GM19193 (cell line): Measurements from ENCODE around the gene HGFAC.

ENCODE experiments used
- POLR2A ChIP-seq: IDR thresholded peaks from 4 replicates; pipeline ENCODE4 v1.6.1; 2011; ENCODE audit not compliant: insufficient read depth, insufficient read length; ENCODE audit errors: extremely low read depth

HGFAC gene

GRCh38 chr4:3441501-3442459, at the start of gene HGFAC:
Gene HGFAC, plus strand, starts transcription at chr4:3441968. Its CDS starts 34 bp downstream, at chr4:3442002.
- no peak for TF ChIP-seq POLR2A

- TF ChIP-seq POLR2A = no peak
Observed at GRCh38 chr4:3392321-3392720, 49.4 kb upstream of the HGFAC start.

- no peak for TF ChIP-seq POLR2A
Observed at GRCh38 chr4:3393171-3393570, 48.6 kb upstream of the HGFAC start.

GRCh38 chr4:3396600-3396999, 45.2 kb upstream of the HGFAC start:
- no peak for TF ChIP-seq POLR2A

- TF ChIP-seq POLR2A = no peak
Observed at GRCh38 chr4:3397128-3397527, 44.6 kb upstream of the HGFAC start.

- no peak for TF ChIP-seq POLR2A
Observed at GRCh38 chr4:3399277-3400194, 42.2 kb upstream of the HGFAC start.

GRCh38 chr4:3401436-3402171, 40.2 kb upstream of the HGFAC start:
- no peak for TF ChIP-seq POLR2A

- no peak for TF ChIP-seq POLR2A
Observed at GRCh38 chr4:3402491-3403347, 39.0 kb upstream of the HGFAC start.

GRCh38 chr4:3403348-3403906, 38.3 kb upstream of the HGFAC start:
- no peak for TF ChIP-seq POLR2A

- TF ChIP-seq POLR2A = no peak
Observed at GRCh38 chr4:3404546-3404945, 37.2 kb upstream of the HGFAC start.

GRCh38 chr4:3405176-3405575, 36.6 kb upstream of the HGFAC start:
- no peak for TF ChIP-seq POLR2A

GRCh38 chr4:3406021-3406420, 35.7 kb upstream of the HGFAC start:
- no peak for TF ChIP-seq POLR2A

GRCh38 chr4:3406431-3406830, 35.3 kb upstream of the HGFAC start:
- no peak for TF ChIP-seq POLR2A
